GM18505 (cell line): Measurements from ENCODE around the gene THY1.
"Not testable (repeated sequence)": the region's sequence is repeated elsewhere in the genome, so short reads cannot be mapped to it uniquely, and the experiment has no call there.

Source experiments
- ATAC-seq: cut with Tn5 transposase; IDR thresholded peaks from one replicate; pipeline ENCODE4 v1.9.1; 2021; ENCODE audit not compliant: unreplicated experiment
- POLR2A ChIP-seq: IDR thresholded peaks from 4 replicates; pipeline ENCODE4 v1.6.1; 2011; ENCODE audit warnings: borderline replicate concordance; ENCODE audit not compliant: insufficient read depth, insufficient read length; ENCODE audit errors: extremely low read depth

THY1 gene

GRCh38 chr11:119402470-119402869, 20.5 kb downstream of the THY1 start:
- TF ChIP-seq POLR2A = no peak
- ATAC-seq = no peak

DNA sequence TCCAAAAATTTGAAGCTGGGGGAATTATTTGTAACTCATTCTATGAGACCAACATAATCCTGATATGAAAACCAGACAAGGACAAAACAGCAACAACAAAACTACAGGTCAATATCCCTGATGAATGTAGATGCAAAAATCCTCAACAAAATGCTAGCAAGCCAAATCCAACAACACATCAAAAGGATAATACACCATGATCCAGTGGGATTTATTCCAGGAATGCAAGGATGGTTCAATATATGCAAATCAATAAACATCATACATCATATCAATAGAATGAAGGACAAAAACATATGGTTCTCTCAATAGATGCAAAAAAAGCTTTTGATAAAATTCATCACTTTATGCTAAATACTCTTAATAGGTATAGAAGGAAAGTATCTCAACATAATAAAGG, 22.1 kb downstream of the THY1 start:
- no peak for TF ChIP-seq POLR2A
- ATAC-seq = no peak

DNA sequence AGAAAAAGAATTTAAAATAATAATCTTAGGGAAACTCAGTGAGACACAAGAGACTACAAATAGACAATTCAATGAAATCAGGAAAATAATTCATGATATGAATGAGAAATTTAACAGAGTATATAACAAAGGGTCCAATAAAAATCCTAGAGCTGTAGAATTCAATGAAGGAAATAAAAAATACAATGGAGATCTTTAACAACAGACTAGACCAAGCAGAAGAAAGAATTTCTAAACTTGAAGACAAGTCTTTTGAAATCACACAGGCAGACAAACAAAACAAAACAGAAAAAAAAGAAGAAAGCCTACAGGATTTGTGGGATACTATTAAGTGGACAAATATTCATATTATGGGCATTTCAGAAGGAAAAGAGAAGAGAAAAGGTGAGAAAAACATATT, 25.2 kb downstream of the THY1 start:
- no peak for TF ChIP-seq POLR2A
- no peak for ATAC-seq

DNA sequence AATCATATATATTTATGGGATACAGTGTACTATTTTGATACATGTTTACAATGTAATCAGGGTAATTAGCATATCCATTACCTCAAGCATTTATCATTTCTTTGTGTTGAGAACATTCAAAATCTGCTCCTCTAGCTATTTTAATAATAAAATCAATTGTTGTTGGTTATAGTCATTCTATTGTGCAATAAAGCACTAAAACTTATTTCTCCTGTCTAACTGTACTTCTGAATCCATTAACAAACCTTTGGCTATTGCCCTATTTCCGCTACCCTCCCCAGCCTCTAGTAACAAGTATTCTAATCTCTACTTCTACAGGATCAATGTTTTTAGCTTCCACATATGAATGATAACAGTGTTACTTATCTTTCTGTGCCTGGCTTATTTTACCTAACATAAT, 26.1 kb downstream of the THY1 start:
- ATAC-seq = no peak
- TF ChIP-seq POLR2A = no peak

DNA sequence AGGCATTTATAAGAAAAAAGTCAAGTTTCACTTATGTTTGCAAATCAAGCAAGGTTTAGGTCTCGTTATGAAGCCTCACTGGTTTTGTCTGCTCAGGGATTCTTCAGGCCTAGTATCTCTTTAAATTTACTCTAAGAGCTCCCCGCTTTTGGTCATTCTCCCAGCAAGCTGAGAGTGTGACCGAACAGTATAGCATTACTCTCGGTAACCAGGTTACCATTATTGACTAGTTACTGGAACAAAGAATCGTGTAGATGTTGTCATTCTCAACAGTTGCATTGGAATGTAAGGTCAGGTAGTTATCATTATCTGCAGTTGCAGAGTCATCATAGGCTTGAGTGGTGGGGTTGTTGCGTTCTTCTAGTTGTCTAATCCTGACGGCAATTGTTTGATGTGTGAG, 31.7 kb downstream of the THY1 start:
- no peak for TF ChIP-seq POLR2A
- ATAC-seq = no peak

DNA sequence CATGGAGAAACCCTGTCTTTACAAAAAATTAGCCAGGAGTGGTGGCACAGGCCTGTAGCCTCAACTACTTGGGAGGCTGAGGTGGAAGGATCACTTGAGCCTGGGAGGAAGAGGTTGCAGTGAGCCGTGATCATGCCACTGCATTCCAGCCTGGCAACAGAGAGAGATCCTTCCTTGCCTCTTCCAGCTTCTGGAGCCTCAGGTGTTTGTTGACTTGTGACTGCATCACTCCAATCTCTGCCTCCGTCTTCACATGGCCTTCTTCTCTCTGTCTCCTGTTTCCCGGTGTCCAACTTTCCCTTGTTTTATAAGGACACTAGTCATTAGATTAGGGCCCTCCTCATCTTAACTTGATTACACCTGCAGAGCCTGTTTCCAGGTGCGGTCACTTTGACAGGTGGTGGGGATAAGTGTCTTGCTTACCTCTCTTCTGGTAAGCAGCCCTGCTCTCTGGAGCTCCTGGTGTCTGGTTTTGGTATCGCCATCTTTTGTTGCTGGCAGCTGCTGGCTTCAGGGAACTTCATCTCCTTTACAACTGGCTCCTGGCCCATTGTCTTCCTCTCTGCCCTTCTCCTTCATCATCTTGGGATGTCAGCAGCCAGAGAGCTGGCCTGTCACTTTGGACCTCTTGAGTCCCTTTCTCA, 33.2 kb downstream of the THY1 start:
- ATAC-seq = no peak
- TF ChIP-seq POLR2A = no peak

DNA sequence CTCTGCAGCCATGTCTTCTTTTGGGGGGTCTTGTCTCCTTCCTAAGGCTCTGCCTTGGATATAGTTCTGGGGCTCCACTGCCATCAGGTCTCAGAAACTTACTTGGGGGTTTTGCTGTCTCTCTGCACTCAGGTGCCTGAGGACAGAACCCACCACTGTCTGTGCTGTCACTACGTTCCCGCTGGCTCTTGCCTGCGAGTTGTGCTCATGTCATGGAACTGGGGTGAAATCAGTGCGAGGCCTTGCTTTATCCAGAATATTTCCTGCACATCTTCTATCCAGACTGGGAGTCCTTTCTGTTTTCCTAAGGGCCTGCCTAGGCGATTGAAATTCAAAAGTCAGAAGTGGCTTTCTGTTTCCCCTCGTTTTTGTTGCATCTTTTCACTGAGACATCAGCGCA, 34.9 kb downstream of the THY1 start:
- no peak for TF ChIP-seq POLR2A
- no peak for ATAC-seq

- no peak for TF ChIP-seq POLR2A
- no peak for ATAC-seq
Observed at GRCh38 chr11:119384332-119384731, 38.6 kb downstream of the THY1 start.

DNA sequence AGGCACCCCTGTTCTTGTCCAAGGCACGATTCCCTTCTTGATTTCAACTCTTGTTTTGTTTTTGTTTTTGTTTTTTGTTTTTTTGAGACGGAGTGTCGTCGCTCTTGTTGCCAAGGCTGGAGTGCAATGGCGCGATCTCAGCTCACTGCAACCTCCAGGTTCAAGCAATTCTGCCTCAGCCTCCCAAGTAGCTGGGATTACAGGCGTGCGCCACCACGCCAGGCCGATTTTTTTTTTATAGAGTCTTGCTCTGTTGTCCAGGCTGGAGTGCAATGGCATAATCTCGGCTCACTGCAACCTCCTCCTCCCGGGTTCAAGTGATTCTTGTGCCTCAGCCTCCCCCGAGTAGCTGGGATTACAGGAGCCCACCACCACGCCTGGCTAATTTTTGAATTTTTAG, 40.5 kb downstream of the THY1 start:
- ATAC-seq = not testable (repeated sequence)

GRCh38 chr11:119382101-119382500, 40.9 kb downstream of the THY1 start:
- TF ChIP-seq POLR2A = no peak
- ATAC-seq = no peak

DNA sequence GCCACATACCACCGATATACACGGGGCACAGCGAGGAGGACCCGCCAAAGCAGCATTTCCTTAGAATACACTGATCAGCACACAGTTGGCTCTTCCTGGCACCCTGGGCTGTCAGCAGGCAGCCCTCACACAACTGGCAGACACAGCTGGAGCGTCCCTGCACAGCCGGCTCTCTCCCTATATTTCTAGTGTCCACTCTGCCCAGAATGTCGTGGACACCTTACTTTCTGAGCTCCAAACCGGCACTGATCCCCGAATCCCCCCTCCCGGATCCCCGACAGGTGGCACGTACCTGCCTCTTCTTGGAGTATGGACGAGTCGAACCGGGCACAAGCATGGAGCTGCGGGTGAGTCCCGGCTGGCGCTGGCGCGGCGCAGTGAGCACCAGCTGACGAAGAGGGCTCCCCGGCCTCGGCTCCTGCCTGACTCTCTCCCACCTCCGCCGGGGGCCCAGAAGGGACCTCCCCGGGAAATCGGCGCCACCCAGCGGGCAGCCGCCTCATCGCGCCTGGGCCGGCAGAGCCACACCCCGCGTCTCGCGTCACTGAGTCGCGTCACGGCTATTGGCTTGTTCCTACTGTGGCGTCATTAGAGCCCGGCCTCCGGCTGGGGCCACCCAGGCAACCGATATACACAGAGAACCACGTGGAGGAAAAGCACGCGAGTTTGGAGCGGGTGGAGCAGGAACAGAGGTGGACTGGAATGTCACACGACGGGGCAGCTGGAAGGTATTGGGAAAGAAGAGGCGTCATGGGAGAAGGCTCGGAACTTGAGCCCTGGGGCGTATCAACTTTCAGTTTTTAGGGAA, 41.6 kb downstream of the THY1 start, which contains the start of gene USP2:
USP2 (minus strand) TSS at position 510 of the 808 bp plus-strand sequence. CDS start 8,210 bp downstream, outside the sequence.
- ATAC-seq = peak; percentile 92
- TF ChIP-seq POLR2A = no peak

GRCh38 chr11:119380827-119381180, 42.2 kb downstream of the THY1 start:
- ATAC-seq = no peak
- TF ChIP-seq POLR2A = no peak

DNA sequence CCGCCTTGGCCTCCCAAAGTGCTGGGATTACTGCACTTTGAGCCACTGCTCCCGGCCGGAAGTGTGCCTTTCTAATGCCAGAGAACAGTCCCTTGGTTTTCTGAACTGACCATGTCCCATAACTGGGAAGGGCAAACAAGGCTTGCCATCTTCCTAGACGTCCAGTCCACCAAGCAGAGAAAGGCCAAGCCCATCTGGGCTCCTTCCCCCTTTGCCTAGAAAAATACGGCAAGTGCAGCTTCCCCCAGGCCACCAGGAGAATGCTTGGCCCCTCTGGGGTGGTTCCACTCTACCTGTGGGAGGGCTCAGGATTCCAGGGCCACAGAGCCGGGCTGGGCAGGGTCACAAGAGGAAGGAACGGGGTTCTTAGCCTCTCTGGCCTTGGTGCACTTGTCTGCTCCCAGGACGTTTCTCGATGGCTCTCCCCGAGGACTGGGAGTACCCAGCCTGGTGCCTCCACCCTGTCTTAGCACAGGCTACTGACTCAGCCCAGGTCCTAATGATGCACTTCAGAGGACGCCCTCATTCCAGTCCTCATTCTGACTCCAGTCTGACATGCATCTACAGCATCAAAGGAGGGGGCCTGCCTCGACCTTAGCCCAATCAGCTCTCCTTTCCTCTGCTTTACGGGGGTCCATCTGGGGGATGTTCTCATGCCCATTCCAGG, 42.7 kb downstream of the THY1 start:
- TF ChIP-seq POLR2A = no peak
- ATAC-seq = no peak
